WTC11 (cell line): ENCODE results near the gene PLXDC2.

Experiments used
- CTCF ChIP-seq: fragments of 200-600 bp; IDR thresholded peaks from 2 replicates; pipeline ENCODE4 v1.8.0; 2022; ENCODE audit warnings: antibody characterized with exemption
- E2F4 ChIP-seq: sonication (generic); formaldehyde crosslinking; IDR thresholded peaks from 2 replicates; pipeline ENCODE4 v1.8.1; 2022; ENCODE audit warnings: low read depth, mild to moderate bottlenecking, moderate library complexity, missing genetic modification reagents, borderline replicate concordance
- USF2 ChIP-seq: sonication (generic); formaldehyde crosslinking; IDR thresholded peaks from 2 replicates; pipeline ENCODE4 v1.8.1; 2023; ENCODE audit warnings: mild to moderate bottlenecking, missing genetic modification reagents, moderate library complexity

GRCh38 chr10:20267734-20268133 lies 451.5 kb downstream of the PLXDC2 start:
- TF ChIP-seq CTCF (no peak), USF2 (CRISPR knock-in tag) (no peak), E2F4 (CRISPR knock-in tag) (no peak)
